SH-SY5Y (cell line): ENCODE results near the gene NPHP4.

Source experiments
- GATA2 ChIP-seq: IDR thresholded peaks from 2 replicates; pipeline ENCODE4 v1.6.1; 2011; ENCODE audit warnings: mild to moderate bottlenecking, low read depth, low read length
- GATA3 ChIP-seq: IDR thresholded peaks from 2 replicates; pipeline ENCODE4 v1.6.1; 2011; ENCODE audit warnings: low read depth, mild to moderate bottlenecking, low read length, moderate library complexity

DNA sequence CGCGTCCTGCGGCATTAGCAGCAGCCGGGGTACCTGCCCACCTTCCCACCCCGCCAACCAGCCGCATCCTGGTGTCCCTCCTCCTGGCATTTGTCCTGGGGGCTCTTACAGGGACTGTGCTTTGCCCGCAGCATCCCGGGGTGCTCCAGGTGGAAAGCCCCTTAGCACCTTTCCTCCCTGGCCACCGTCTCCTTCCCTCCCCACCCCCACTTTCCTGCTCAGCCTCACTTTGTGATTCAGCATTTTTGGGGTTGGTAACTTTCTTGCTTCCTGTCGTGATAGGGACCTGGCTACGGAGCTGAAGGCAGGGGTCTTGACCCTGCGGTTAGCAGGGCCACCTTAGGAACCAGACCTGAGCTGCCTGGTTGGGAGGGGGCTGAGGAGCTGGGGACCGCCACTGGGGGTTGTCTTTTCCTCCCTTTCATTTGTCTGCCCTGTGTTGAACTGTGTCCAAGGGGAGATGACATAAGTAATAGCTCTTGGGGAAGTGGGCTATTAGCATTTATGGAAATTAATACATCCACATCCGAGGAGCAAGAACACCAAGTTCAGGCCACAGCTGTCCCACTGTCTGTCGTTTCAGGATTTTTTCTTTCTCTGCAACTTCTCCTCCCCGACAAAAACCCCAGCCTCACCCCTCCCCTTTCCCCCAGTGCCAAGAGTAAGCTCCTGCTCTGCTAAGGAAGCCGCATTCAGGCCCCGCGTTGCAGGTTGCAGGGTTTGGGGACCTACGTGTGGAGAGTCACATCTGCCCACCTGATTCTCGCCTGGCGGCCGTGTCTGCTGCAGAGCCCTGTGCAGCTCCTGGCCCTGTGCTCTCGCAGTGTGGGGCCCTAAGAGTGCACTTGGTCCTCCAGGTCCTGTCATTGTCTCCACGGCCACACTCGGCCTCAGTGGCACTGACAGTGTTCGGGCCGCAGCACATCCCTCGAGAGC lies 1.6 kb upstream of the NPHP4 start:
- TF ChIP-seq GATA2 (no peak), GATA3 (no peak)
